Naive thymus-derived CD8-positive, alpha-beta T cell (primary cell): Measurements from ENCODE around the gene RABGAP1. TPM values are rescaled to one million over a fixed set of nuclear protein-coding genes. Genes with fewer than 3 reads are reported as not detected.
A peak's percentile ranks its signal among the peaks of the same experiment; 100 is the strongest.

Experiments used
- ATAC-seq, 2 donors: fragments of 150-1000 bp; cut with Tn5 transposase in 1 of 2; sonication (Bioruptor Pico), chemical (Tn5 transposase) in 1 of 2; 1 replicate in 1 of 2; 2 replicates in 1 of 2; pipeline ENCODE4 v1.10.0; 2021; ENCODE audit warnings: mild to moderate bottlenecking in 2 of 2, moderate library complexity in 2 of 2
- POLR2A ChIA-PET: fragments of 350-600 bp; sonication (Branson Sonifier 250); formaldehyde crosslinking; loops from one replicate; lab custom pipeline; 2021; ENCODE audit warnings: antibody characterized with exemption; lab: Charles Lee
- DNase-seq, 10 donors: peaks; one replicate each; pipeline versions ENCODE4 v3.0.0 to v3.0.0-alpha.2; 2020 to 2022
- H3K27ac Mint-ChIP-seq, 10 donors: one replicate each; pipeline ENCODE4 v1.8.0; 2020 to 2022; ENCODE audit warnings: mild to moderate bottlenecking in 10 of 10, mixed read lengths in 10 of 10, moderate library complexity in 4 of 10, inconsistent platforms in 1 of 10
- H3K27me3 Mint-ChIP-seq, 5 donors: one replicate each; pipeline ENCODE4 v1.8.0; 2021 to 2022; ENCODE audit warnings: mixed read lengths in 5 of 5
- H3K36me3 Mint-ChIP-seq, 3 donors: one replicate each; pipeline ENCODE4 v1.8.0; 2020 to 2022; ENCODE audit warnings: mixed read lengths in 3 of 3, mild to moderate bottlenecking in 2 of 3, inconsistent platforms in 1 of 3
- H3K4me1 Mint-ChIP-seq, 4 donors: one replicate each; pipeline ENCODE4 v1.8.0; 2021 to 2022; ENCODE audit warnings: mixed read lengths in 4 of 4
- H3K4me3 Mint-ChIP-seq, 10 donors: one replicate each; pipeline ENCODE4 v1.8.0; 2020 to 2022; ENCODE audit warnings: mild to moderate bottlenecking in 10 of 10, mixed read lengths in 10 of 10, moderate library complexity in 6 of 10, inconsistent platforms in 1 of 10
- H3K9me3 Mint-ChIP-seq, 9 donors: one replicate each; pipeline ENCODE4 v1.8.0; 2020 to 2022; ENCODE audit warnings: mixed read lengths in 9 of 9, mild to moderate bottlenecking in 3 of 9, inconsistent platforms in 1 of 9, moderate library complexity in 1 of 9
- polyA plus RNA-seq, 3 donors: library from polyadenylated mRNA; unstranded; fragments of 300-500 nt; fragmentation: Illumina TruSeq; gene quantifications; one replicate each; pipeline ENCODE4 v1.2.3, GENCODE V29; 2021
- total RNA-seq, 8 experiments: library from RNA in 2 of 8; stranded (reverse) in 2 of 8; gene quantifications; one replicate each; pipeline ENCODE4 v1.2.3 and lab custom pipeline; 2021 to 2026

Gene RABGAP1
- total and polyA plus RNA-seq, 5 experiments from 2014 or later: 21.9 to 43.5 (median 26.6) TPM

GRCh38 chr9:123113185-123113584 is 172.4 kb downstream of the RABGAP1 start:
- DNase-seq (no peak), ATAC-seq (no peak)
- H3K27ac Mint-ChIP-seq: peak overlapping the region in 7 of 10 donors; percentile 10 to 86 (median 55)
- no peaks in the 10 kb centered on the region for H3K9me3 Mint-ChIP-seq
- POLR2A ChIA-PET: no interaction called here
- H3K4me3 Mint-ChIP-seq: no peak overlapping the region
- H3K27me3 Mint-ChIP-seq: no peaks in the 10 kb centered on the region
- peaks cover 0 to 27% (median 0%) of the 10 kb centered on the region in 3 donors for H3K36me3 Mint-ChIP-seq
- H3K4me1 Mint-ChIP-seq: peaks cover 17 to 22% (median 21%) of the 10 kb centered on the region in 4 donors

DNA sequence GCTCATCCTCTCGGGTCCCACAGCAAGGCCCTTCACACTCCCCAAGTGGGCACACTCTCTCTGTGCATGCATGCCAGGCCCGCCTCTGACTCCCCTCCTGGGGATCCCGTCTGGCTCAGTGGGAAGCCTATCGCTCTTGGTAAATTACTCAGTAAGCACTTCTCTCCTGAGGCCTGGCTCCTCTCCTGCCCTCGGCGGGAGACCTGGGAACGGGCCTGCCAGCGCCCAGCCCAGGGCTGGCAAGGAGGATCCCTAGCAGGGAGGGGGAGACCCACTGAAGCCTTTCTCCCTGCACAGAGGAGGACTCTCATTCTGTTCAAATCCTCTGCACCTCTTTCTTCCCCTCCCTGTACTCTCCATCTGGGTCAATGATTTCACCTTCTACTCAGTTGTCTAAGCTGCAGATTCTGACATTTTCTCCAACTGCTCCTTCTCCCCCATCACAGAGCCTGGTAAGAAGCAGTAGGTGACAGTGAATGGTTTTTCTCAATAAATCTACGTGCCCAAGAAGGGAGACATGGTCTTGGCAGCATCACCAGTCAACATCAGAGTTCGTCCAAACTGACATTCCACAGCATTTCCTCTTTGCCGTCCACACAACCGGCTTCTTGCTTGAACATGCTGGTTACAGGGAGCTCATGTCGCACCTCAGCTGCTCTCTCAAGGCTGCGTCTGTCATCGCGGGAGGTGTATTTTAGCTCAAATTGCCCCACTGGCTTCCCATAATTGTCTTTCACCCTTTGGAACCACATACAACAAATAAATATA is 174.5 kb downstream of the RABGAP1 start:
- POLR2A ChIA-PET: no interaction called here
- Mint-ChIP-seq H3K4me3 (no peak overlapping the region), H3K9me3 (no peaks in the 10 kb centered on the region), H3K27me3 (no peaks in the 10 kb centered on the region), H3K4me1 (peaks cover 17 to 22% (median 21%) of the 10 kb centered on the region in 4 donors), H3K27ac (peak overlapping the region in 5 of 10 donors; percentile 31 to 80 (median 63)), H3K36me3 (peaks cover 0 to 25% (median 0%) of the 10 kb centered on the region in 3 donors)
- DNase-seq (no peak), ATAC-seq (no peak)

DNA sequence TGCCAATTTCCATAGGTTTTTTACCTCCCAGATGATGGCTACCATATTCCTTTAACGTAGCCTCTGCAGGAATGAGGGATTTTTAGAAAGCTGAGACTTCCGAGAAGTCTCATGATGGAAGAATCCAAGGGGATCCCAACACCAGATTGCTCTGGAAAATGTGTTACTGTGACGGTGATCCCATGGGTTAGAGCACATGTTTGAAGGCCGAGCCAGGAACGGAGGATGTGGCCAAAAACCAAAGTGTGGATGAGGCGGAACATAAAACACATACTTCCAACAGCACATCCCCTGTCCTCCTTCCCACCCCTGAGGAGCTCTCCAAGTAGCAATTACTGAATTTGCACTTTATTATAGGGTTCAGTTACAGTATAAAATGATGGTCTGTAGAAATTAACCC is 175.2 kb downstream of the RABGAP1 start:
- peak overlapping the region in 3 of 10 donors; percentile 8 to 70 (median 14) for H3K27ac Mint-ChIP-seq

GRCh38 chr9:123119566-123119965 is 178.7 kb downstream of the RABGAP1 start:
- H3K4me3 Mint-ChIP-seq: no peak overlapping the region

More for the DNA sequence above, 175.2 kb downstream of the RABGAP1 start:
- POLR2A ChIA-PET: no interaction called here
- DNase-seq (no peak), ATAC-seq (no peak)
- H3K4me3 Mint-ChIP-seq: no peak overlapping the region
- H3K9me3 Mint-ChIP-seq: no peaks in the 10 kb centered on the region
- H3K36me3 Mint-ChIP-seq: peaks cover 0 to 25% (median 0%) of the 10 kb centered on the region in 3 donors
- H3K27me3 Mint-ChIP-seq: no peaks in the 10 kb centered on the region
- peaks cover 17 to 21% (median 19%) of the 10 kb centered on the region in 4 donors for H3K4me1 Mint-ChIP-seq

GRCh38 chr9:123120131-123120530 is 179.3 kb downstream of the RABGAP1 start:
- Mint-ChIP-seq H3K4me3 (no peak overlapping the region), H3K27me3 (no peaks in the 10 kb centered on the region), H3K4me1 (peaks cover 0 to 3% (median 0%) of the 10 kb centered on the region in 4 donors), H3K9me3 (no peaks in the 10 kb centered on the region), H3K27ac (no peak overlapping the region), H3K36me3 (peaks cover 0 to 48% (median 3%) of the 10 kb centered on the region in 3 donors)
- POLR2A ChIA-PET: no interaction called here
- no peak for DNase-seq
- no peak for ATAC-seq

More at GRCh38 chr9:123119566-123119965, 178.7 kb downstream of the RABGAP1 start:
- POLR2A ChIA-PET: no interaction called here
- H3K9me3 Mint-ChIP-seq: no peaks in the 10 kb centered on the region
- peaks cover 0 to 7% (median 0%) of the 10 kb centered on the region in 4 donors for H3K4me1 Mint-ChIP-seq
- H3K27me3 Mint-ChIP-seq: no peaks in the 10 kb centered on the region
- DNase-seq: no peak
- peak overlapping the region in 2 of 10 donors; percentile 46 to 66 for H3K27ac Mint-ChIP-seq
- no peak for ATAC-seq
- peaks cover 0 to 50% (median 3%) of the 10 kb centered on the region in 3 donors for H3K36me3 Mint-ChIP-seq

GRCh38 chr9:123120953-123121352 is 180.1 kb downstream of the RABGAP1 start:
- no peaks in the 10 kb centered on the region for H3K27me3 Mint-ChIP-seq
- DNase-seq: no peak
- POLR2A ChIA-PET: no interaction called here
- no peak for ATAC-seq
- no peak overlapping the region for H3K4me3 Mint-ChIP-seq
- no peaks in the 10 kb centered on the region for H3K4me1 Mint-ChIP-seq
- H3K9me3 Mint-ChIP-seq: no peaks in the 10 kb centered on the region
- no peak overlapping the region for H3K27ac Mint-ChIP-seq
- H3K36me3 Mint-ChIP-seq: peaks cover 0 to 46% (median 5%) of the 10 kb centered on the region in 3 donors

DNA sequence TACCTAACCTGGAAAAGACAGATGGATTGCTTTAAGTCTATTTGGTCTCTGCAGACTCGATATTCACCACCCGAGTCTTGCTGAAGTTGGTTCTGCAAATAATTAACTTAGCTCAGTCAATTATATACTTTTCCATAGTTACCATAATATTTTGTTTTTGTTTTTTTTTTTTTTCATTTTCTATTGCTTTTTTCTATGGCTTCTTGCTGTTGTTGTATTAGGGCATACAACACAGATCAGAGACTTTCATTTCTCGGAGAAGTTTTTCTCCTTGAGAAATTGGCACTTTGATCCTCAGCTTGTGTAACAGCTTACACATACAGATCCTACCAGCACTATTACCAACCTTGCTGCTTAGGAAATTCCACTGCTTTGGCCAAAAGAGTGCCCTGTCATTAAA is 180.6 kb downstream of the RABGAP1 start:
- no peak for DNase-seq
- H3K27me3 Mint-ChIP-seq: no peaks in the 10 kb centered on the region
- POLR2A ChIA-PET: no interaction called here
- no peak overlapping the region for H3K4me3 Mint-ChIP-seq
- no peak overlapping the region for H3K27ac Mint-ChIP-seq
- peaks cover 0 to 46% (median 9%) of the 10 kb centered on the region in 3 donors for H3K36me3 Mint-ChIP-seq
- H3K4me1 Mint-ChIP-seq: no peaks in the 10 kb centered on the region
- H3K9me3 Mint-ChIP-seq: no peaks in the 10 kb centered on the region
- no peak for ATAC-seq

DNA sequence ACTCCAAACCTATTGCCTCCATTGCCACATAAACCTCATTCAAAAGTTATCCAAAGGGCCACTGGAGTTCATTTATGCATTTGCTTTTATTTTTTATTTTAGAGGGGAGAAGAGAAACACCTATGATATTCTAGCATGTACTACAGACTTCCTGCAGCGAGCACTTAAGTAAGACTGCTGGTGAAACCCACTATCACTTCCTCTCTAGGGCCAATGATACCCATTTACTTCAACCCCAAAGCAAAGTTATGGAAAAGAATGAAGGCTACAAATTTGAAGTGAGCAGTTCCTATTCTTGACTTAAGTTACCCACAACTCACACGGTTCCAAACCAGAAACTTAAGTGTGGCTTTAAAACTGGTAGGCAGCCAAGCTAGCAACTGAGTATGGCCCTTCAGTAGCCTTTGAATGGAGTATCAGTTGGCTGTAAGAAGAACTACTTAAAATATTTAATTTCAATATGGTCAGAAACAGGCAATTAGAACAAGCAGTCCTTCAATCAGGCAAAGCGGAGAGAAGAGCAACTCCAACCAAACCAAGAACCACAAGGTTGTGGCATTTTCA is 186.8 kb downstream of the RABGAP1 start:
- Mint-ChIP-seq H3K9me3 (no peaks in the 10 kb centered on the region), H3K4me3 (no peak overlapping the region), H3K27me3 (no peaks in the 10 kb centered on the region), H3K36me3 (peaks cover 0 to 50% (median 9%) of the 10 kb centered on the region in 3 donors), H3K27ac (peak overlapping the region in 1 of 10 donors; percentile 30), H3K4me1 (peaks cover 0 to 1% (median 0%) of the 10 kb centered on the region in 4 donors)
- POLR2A ChIA-PET: no interaction called here
- DNase-seq (no peak), ATAC-seq (no peak)

- Mint-ChIP-seq H3K36me3 (peaks cover 0 to 45% (median 9%) of the 10 kb centered on the region in 3 donors), H3K27me3 (no peaks in the 10 kb centered on the region), H3K4me3 (no peak overlapping the region), H3K9me3 (no peaks in the 10 kb centered on the region), H3K27ac (no peak overlapping the region), H3K4me1 (peaks cover 0 to 1% (median 0%) of the 10 kb centered on the region in 4 donors)
- ATAC-seq (no peak), DNase-seq (no peak)
- POLR2A ChIA-PET: no interaction called here
Measured at GRCh38 chr9:123128591-123128990, 187.8 kb downstream of the RABGAP1 start.

- no peaks in the 10 kb centered on the region for H3K9me3 Mint-ChIP-seq
- POLR2A ChIA-PET: no interaction called here
- ATAC-seq (no peak), DNase-seq (no peak)
- peaks cover 0 to 49% (median 10%) of the 10 kb centered on the region in 3 donors for H3K36me3 Mint-ChIP-seq
- H3K27me3 Mint-ChIP-seq: no peaks in the 10 kb centered on the region
- no peak overlapping the region for H3K4me3 Mint-ChIP-seq
- peak overlapping the region in 1 of 10 donors; percentile 36 for H3K27ac Mint-ChIP-seq
- peaks cover 0 to 1% (median 0%) of the 10 kb centered on the region in 4 donors for H3K4me1 Mint-ChIP-seq
Measured at GRCh38 chr9:123129423-123129822, 188.6 kb downstream of the RABGAP1 start.

DNA sequence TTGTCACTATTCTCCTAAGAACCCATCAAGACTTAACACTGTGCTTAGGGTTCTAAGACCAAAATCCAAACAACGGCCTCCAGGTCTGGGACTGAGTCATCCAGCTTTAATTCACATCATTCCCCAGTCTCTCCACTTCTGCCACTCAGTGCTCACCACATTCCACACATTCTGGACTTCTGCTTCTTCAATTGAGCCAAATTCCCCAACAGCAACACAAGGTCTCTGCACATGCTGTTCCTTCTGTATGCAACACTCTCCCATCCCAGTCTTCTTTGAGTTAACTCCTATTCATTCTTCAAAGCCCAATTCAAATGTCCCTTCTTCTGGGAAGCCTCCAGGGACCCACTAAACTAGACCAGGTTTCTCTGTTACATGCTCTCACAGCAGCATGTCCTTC is 190.4 kb downstream of the RABGAP1 start:
- Mint-ChIP-seq H3K9me3 (no peaks in the 10 kb centered on the region), H3K4me1 (peaks cover 0 to 1% (median 0%) of the 10 kb centered on the region in 4 donors), H3K36me3 (peaks cover 0 to 50% (median 11%) of the 10 kb centered on the region in 3 donors), H3K27ac (no peak overlapping the region), H3K4me3 (no peak overlapping the region), H3K27me3 (no peaks in the 10 kb centered on the region)
- ATAC-seq (no peak), DNase-seq (no peak)
- POLR2A ChIA-PET: no interaction called here

- peaks cover 0 to 3% (median 0%) of the 10 kb centered on the region in 4 donors for H3K4me1 Mint-ChIP-seq
- DNase-seq: no peak
- no peaks in the 10 kb centered on the region for H3K9me3 Mint-ChIP-seq
- H3K27me3 Mint-ChIP-seq: no peaks in the 10 kb centered on the region
- ATAC-seq: no peak
- no peak overlapping the region for H3K4me3 Mint-ChIP-seq
- POLR2A ChIA-PET: no interaction called here
- H3K36me3 Mint-ChIP-seq: peaks cover 0 to 51% (median 13%) of the 10 kb centered on the region in 3 donors
- no peak overlapping the region for H3K27ac Mint-ChIP-seq
Measured at GRCh38 chr9:123131993-123132392, 191.2 kb downstream of the RABGAP1 start.

DNA sequence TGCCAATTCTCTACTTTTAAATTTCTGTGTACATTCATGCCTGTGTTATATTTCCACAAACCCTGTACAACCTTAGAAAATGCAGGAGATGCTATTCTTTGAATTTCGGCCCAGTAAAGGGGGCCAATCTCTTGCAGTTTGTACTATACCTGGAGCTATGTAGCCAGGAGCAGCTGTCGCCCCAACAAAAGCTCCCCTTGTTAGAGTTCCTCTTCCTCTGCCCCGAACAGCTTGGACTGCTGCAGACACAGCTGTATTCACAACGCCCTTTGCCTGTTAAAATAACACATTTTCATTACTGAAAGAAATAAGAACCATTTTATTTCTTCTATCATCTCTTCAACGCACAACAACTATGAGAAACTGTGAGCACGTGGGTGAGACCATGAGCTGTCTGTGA is 191.9 kb downstream of the RABGAP1 start:
- peaks cover 0 to 3% (median 0%) of the 10 kb centered on the region in 4 donors for H3K4me1 Mint-ChIP-seq
- no peak overlapping the region for H3K27ac Mint-ChIP-seq
- no peaks in the 10 kb centered on the region for H3K9me3 Mint-ChIP-seq
- H3K36me3 Mint-ChIP-seq: peaks cover 0 to 50% (median 14%) of the 10 kb centered on the region in 3 donors
- H3K27me3 Mint-ChIP-seq: no peaks in the 10 kb centered on the region
- ATAC-seq: no peak
- DNase-seq: no peak
- POLR2A ChIA-PET: no interaction called here
- no peak overlapping the region for H3K4me3 Mint-ChIP-seq
